ENCODE data around the gene DNHD1.

The DNHD1 gene, protein sequence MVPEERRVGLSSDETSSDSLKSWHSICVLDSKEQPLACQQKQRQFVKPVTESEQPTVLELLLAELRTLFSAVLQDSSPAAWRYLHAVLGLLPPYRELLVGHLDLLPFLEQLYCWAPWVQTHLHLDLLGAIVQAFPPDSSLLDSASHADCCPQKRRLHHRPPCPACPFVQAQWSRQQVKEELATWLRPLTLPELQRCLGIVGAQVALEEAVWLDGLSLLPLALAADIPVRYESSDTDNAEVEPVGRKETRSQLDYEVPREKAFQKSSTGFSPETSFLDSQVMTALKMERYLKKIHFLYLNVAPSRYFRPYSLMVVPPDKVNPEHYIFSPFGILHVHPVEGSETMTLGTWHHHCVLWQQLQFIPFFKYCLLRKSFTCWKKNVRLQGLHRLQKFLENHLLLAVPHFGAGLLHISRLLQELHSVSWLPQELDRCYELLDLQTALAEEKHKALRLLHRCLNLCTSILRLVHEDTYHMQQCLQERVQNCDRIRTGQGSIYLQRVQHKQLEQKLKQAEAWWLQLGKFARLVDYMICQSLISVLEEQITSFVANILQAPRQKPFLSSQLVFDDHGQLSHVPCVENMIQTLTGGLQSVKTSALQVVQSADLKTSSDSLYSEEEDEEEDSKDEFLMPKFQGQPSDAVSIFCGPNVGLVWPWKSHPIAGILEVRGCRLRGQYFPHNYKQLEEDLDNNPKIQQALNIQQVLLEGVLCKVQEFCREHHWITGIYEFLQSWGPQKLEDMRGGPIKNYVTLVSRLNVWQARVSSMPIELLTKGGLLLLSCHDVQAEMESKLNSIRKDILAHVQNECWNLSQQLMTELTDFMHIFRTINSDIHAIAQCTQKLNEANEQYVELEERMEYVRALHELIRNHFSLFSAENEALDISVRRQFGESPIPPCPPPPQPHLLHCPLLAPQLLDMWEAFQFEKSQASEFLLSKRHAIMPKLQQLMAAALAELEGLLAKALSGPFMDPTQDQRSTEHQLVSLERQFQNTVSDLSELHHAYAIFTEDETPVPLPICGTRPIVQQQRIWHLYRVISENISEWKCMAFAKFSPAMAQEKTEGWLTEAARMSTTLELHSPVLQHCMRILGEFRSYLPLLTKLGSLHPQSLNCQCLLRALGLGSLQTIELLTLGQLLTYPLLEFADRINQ (N-terminal part only)

DNA sequence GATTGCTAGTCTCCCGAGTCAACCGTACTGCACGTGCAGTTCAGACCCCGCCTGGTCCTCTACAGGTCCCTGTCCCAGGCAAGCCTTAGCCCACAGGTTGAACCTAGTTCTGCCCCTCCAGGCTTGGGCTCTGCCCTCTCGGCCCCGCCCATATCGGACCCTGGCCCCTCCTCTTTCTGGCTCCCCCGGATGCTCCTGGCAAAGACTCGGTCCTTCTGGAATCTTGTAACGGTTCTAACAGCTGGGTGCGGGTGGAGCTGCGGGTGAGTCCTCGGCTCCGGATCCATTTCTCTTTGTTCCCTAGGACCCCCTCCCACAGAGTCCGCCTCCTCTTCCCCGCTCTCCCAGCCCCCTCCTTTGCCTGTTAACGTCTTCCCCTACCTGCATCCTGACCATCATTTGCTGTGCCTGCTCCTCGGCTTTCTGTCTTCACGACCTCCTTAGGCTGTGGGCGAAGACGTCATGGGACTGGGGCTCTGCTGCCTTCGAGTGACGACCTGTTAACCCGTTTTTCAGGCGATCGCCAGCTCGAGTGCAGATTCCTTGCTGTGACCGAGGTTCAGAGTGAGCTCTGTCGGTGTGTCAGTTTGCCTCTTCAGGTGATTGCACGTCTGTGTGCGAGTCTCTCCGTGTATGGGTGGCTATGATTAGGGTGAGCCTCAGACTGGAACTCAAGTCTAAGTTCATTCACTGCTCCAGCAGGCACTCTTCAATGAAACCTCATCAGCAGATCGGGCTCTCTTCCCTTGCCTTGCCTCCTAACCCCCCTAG, at the start of gene DNHD1:
Gene DNHD1 (plus strand): TSS at position 212 of the 771 bp plus-strand sequence. CDS start 936 bp downstream, outside the sequence.
- DNase-seq (ENCODE audit: low read depth) = no peak
- H3K4me3 ChIP-seq (ENCODE audit: low read length) = no peak within 1 kb of the TSS
- TF ChIP-seq, protein P1, sequence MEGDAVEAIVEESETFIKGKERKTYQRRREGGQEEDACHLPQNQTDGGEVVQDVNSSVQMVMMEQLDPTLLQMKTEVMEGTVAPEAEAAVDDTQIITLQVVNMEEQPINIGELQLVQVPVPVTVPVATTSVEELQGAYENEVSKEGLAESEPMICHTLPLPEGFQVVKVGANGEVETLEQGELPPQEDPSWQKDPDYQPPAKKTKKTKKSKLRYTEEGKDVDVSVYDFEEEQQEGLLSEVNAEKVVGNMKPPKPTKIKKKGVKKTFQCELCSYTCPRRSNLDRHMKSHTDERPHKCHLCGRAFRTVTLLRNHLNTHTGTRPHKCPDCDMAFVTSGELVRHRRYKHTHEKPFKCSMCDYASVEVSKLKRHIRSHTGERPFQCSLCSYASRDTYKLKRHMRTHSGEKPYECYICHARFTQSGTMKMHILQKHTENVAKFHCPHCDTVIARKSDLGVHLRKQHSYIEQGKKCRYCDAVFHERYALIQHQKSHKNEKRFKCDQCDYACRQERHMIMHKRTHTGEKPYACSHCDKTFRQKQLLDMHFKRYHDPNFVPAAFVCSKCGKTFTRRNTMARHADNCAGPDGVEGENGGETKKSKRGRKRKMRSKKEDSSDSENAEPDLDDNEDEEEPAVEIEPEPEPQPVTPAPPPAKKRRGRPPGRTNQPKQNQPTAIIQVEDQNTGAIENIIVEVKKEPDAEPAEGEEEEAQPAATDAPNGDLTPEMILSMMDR (IDR thresholded peaks at IDR 0.05; ENCODE audit: insufficient read depth, low read depth, low read length, missing control alignments) = no peak

DNA sequence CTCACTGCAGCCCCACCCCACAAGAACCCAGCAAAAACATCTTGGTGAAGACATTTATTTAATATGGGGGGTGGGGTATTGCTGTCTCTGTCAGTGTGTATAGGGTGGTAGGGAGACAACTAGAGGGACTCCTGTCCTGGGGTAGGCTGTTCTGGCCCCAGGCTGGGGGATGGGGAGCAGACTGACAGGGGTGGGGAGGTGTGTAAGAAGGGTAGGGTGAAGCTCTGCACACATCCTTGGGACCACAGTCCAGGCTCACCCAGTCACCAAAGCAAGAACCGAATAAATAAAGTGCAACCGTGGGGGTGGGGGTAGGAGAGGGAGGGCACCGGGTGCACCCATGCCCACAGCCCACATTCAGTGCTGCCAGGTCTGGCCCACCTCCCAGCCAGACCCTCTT, 48.5 kb upstream of the DNHD1 start:
- TF ChIP-seq, protein P1 (IDR thresholded peaks at IDR 0.05; ENCODE audit: insufficient read depth, low read depth, low read length, missing control alignments) = no peak
- DNase-seq (ENCODE audit: low read depth) = no peak
- H3K4me3 ChIP-seq (ENCODE audit: low read length) = no peak overlapping the region

DNA sequence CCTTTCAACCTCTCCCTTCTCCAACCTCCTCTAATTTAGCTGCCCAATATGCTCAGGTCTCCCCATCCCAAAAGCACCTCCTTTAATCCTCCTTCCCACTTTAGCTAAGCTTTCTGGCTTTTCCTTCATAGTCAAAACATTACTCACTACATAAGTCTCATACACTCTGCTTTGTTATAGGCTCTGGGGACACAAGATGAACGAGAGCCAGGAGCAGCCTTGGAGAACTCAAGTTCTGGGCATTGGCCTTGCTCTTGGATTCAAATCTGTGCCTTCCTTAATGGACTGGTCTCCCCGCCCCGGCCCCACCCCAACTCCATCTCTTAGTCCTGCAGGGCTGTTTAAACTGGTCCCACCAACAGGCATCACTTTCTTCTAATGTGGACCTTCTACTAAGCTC, 44.9 kb upstream of the DNHD1 start:
- H3K4me3 ChIP-seq (ENCODE audit: low read length) = no peak overlapping the region
- TF ChIP-seq, protein P1 (IDR thresholded peaks at IDR 0.05; ENCODE audit: insufficient read depth, low read depth, low read length, missing control alignments) = no peak
- DNase-seq (ENCODE audit: low read depth) = no peak

DNA sequence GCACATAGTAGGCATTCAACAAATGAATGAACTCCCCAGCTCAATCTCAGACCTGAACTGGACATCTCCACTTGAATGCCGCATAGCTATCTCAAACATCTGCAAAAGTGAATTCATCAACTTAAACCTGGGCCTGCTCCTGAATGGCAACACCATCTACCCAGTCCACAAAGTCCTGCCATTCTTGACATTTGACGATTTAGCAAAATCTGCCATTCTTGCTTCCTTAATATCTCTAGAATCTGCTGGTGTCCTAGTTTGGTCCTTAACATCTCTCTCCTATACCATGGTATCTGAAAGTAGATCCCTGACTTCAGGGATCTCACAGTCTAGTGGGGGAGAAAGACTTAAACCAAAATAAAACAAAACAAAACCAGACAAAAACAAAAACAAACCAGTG, 43.9 kb upstream of the DNHD1 start:
- TF ChIP-seq, protein P1 (IDR thresholded peaks at IDR 0.05; ENCODE audit: insufficient read depth, low read depth, low read length, missing control alignments) = no peak
- DNase-seq (ENCODE audit: low read depth) = no peak
- H3K4me3 ChIP-seq (ENCODE audit: low read length) = no peak overlapping the region

DNA sequence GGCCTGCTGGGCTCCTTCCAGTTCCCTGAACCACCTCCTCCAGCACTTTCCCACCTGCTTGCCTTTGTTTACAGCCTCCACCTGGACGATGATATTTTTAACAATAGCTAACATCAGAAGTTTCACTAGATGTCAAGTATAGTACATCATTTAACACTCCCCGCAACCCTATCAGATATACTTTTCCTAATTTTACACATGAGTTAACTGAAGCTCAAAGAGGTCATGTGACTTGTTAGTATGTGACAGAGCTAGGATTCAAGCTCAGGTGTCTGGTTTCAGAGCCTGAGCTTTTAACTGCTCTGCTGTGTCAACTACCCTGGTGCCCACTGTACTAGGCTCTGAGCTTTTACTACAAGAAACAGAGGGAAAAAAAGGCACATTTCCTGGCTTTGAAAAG, 42.0 kb upstream of the DNHD1 start:
- TF ChIP-seq, protein P1 (IDR thresholded peaks at IDR 0.05; ENCODE audit: insufficient read depth, low read depth, low read length, missing control alignments) = no peak

More for the DNA sequence above, 42.0 kb upstream of the DNHD1 start:
- H3K4me3 ChIP-seq (ENCODE audit: low read length) = no peak overlapping the region
- no peak for DNase-seq (ENCODE audit: low read depth)

All from epithelial cell of esophagus (primary cell).